Gastrocnemius medialis (tissue), 4 donors: ENCODE measurements around the gene CYTH1. TPM values are rescaled to one million over a fixed set of nuclear protein-coding genes. Genes with fewer than 3 reads are reported as not detected.

Source experiments
- ATAC-seq, 2 donors: fragments of 150-250 bp; one replicate each; pipeline ENCODE4 v1.9.1; 2016
- DNase-seq, 2 donors: peaks; one replicate each; pipeline ENCODE4 v3.0.0-alpha.2; 2019
- H3K27ac ChIP-seq, 4 donors: fragments of 200-600 bp; sonication (generic); 1 replicate in 1 of 4; 2 replicates in 3 of 4; pipeline ENCODE4 v1.5.1; 2016 to 2018; ENCODE audit warnings: mild to moderate bottlenecking in 2 of 4, moderate library complexity in 1 of 4
- H3K27me3 ChIP-seq, 3 donors: fragments of 200-600 bp; sonication (generic) in 2 of 3; 1 replicate in 1 of 3; 2 replicates in 2 of 3; pipeline versions ENCODE4 v1.5.1 to v1.6.0; 2016 to 2019; ENCODE audit warnings: mild to moderate bottlenecking in 1 of 3, moderate library complexity in 1 of 3
- H3K36me3 ChIP-seq, 2 donors: fragments of 200-600 bp; sonication (generic) in 1 of 2; one replicate each; pipeline ENCODE4 v1.5.1; 2017 to 2018
- H3K4me1 ChIP-seq, 2 donors: fragments of 200-600 bp; sonication (generic) in 1 of 2; one replicate each; pipeline ENCODE4 v1.5.1; 2016 to 2017; ENCODE audit warnings: mild to moderate bottlenecking in 2 of 2
- H3K4me3 ChIP-seq, 4 donors: fragments of 200-600 bp; sonication (generic) in 3 of 4; 1 replicate in 1 of 4; 2 replicates in 3 of 4; pipeline ENCODE4 v1.5.1; 2016 to 2019; ENCODE audit warnings: mild to moderate bottlenecking in 2 of 4
- H3K9me3 ChIP-seq, 3 donors: fragments of 200-600 bp; sonication (generic) in 2 of 3; 1 replicate in 1 of 3; 2 replicates in 2 of 3; pipeline ENCODE4 v1.5.1; 2016 to 2019
- POLR2A ChIP-seq, 2 donors: fragments of 450-650 bp; IDR thresholded peaks; one replicate each; pipeline ENCODE4 v1.6.1; 2017; ENCODE audit warnings: antibody characterized with exemption in 2 of 2, mild to moderate bottlenecking in 2 of 2, moderate library complexity in 2 of 2
- in situ Hi-C, 4 donors: fragments of 200-750 bp; cut with MboI; loops; one replicate each; pipeline versions ENCODE4 v1.15.0 to v1.8.0; 2017; ENCODE audit warnings: low sequenced_read_pairs in 4 of 4
- intact Hi-C: fragments of 100-400 bp; cut with DNase I; formaldehyde crosslinking; loops from one replicate; pipeline ENCODE4 v1.15.1; 2023; ENCODE audit warnings: low total_unique reads
- total RNA-seq, 4 donors: library from RNA; depleted of rRNA; stranded (reverse); fragments of >200 nt; gene quantifications; one replicate each; pipeline versions ENCODE4 v1.1.0 to v1.2.3, GENCODE V29; 2016
- TF ChIP-seq, protein P1 (sequence below), 5 experiments: fragments of 450-650 bp in 3 of 5; fragments of 200-600 bp in 2 of 5; sonication (generic) in 2 of 5; IDR thresholded peaks in 4 of 5; conservative IDR thresholded peaks in 1 of 5; 1 replicate in 4 of 5; 2 replicates in 1 of 5; pipeline ENCODE4 v1.5.1; 2016 to 2019; ENCODE audit warnings: antibody characterized with exemption in 5 of 5, mild to moderate bottlenecking in 3 of 5, moderate library complexity in 3 of 5

Gene CYTH1
- total RNA-seq, 4 donors from 2014 or later = 24.7 to 43.7 (median 32.4) TPM

DNA sequence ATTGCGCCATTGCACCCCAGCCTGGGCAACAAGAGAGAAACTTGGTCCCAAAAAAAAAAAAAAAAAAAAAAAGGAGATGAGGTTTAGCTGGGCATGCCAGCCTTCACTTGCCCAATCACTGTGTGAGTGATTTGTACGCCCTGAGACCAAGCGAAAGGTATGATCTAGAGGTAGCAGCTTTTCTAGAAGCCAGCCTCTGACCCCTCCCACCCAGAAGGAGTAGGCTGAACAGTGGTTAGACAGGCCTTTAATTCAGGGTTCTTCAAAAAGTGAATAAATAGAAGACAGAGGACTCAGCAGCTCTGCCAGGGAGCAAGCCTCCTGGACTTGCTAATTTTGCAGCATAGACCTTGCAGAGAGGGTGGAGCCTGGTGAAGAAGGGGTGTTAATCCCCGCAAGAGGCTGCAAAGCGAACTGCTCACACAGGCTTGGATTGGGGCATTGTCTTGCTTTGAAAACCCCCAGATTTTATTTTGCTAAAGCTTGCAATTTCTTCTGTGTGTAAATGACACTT is 7.1 kb upstream of the CYTH1 start:
- H3K4me1 ChIP-seq = peaks cover 45 to 53% of the 10 kb centered on the region in 2 donors
- intact Hi-C loops = no loop called here

DNA sequence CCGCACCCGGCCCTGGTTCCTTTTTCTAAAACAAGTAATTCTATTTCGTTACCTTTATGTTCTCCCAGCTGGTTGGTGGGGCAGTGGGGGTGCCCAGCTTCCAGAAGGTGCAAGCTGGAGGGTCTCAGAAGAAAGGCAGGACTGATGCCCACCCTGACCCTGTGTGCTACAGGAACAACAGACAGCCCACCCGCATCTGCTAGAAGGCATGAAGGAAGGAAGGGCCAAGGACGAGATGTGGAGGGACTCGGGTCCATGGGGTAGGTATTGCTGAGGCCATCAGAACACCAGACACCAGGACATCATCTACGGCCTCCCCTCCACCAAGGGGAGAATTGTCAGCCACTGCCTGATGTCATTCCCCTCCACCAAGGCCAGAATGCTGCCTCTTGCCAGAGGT is 6.4 kb upstream of the CYTH1 start:
- DNase-seq (no peak), ATAC-seq (no peak)
- in situ Hi-C loops = no loop called here
- Histone ChIP-seq H3K36me3 (no peaks in the 10 kb centered on the region), H3K27ac (peak overlapping the region in 1 of 4 donors; percentile 37), H3K9me3 (no peaks in the 10 kb centered on the region), H3K4me3 (no peak overlapping the region), H3K27me3 (no peaks in the 10 kb centered on the region), H3K4me1 (peaks cover 39 to 48% of the 10 kb centered on the region in 2 donors)
- no peak for TF ChIP-seq POLR2A (IDR thresholded peaks at IDR 0.05)
- intact Hi-C loops = no loop called here

More for the DNA sequence above, 7.1 kb upstream of the CYTH1 start:
- DNase-seq (no peak), ATAC-seq (no peak)
- H3K36me3 ChIP-seq = no peaks in the 10 kb centered on the region
- no peaks in the 10 kb centered on the region for H3K9me3 ChIP-seq
- no peaks in the 10 kb centered on the region for H3K27me3 ChIP-seq
- H3K27ac ChIP-seq = peak overlapping the region; percentile 40 to 65 (median 44)
- TF ChIP-seq, protein P1, sequence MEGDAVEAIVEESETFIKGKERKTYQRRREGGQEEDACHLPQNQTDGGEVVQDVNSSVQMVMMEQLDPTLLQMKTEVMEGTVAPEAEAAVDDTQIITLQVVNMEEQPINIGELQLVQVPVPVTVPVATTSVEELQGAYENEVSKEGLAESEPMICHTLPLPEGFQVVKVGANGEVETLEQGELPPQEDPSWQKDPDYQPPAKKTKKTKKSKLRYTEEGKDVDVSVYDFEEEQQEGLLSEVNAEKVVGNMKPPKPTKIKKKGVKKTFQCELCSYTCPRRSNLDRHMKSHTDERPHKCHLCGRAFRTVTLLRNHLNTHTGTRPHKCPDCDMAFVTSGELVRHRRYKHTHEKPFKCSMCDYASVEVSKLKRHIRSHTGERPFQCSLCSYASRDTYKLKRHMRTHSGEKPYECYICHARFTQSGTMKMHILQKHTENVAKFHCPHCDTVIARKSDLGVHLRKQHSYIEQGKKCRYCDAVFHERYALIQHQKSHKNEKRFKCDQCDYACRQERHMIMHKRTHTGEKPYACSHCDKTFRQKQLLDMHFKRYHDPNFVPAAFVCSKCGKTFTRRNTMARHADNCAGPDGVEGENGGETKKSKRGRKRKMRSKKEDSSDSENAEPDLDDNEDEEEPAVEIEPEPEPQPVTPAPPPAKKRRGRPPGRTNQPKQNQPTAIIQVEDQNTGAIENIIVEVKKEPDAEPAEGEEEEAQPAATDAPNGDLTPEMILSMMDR (IDR thresholded peaks at IDR 0.05 in 4 of 5, conservative IDR thresholded peaks at IDR 0.05 in 1 of 5) = no peak
- no peak for TF ChIP-seq POLR2A (IDR thresholded peaks at IDR 0.05)
- in situ Hi-C loops = no loop called here
- H3K4me3 ChIP-seq = no peak overlapping the region

DNA sequence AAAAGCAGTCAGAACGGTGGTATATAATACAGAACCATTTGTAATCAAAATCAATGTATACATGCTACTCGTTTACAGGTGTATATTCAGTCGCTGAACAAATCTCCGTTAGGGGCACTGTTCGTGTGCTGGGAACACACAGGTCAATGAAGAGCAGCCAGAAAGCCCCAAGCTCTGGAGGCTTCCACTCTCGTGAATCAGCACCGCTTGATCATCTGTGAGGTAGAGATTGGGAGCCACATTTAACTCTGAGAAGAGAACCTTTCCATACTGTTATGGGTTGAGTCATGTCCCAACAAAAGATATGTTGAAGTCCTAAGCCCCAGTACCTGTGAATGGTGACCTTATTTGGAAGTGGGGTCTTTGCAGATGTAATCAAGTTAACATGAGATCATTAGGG is 5.4 kb upstream of the CYTH1 start:
- peaks cover 38 to 47% of the 10 kb centered on the region in 2 donors for H3K4me1 ChIP-seq
- peak overlapping the region in 2 of 4 donors; percentile 97 to 99 for H3K27ac ChIP-seq
- DNase-seq (peak in 1 of 2 donors; percentile 2), ATAC-seq (no peak)
- H3K4me3 ChIP-seq = no peak overlapping the region
- in situ Hi-C loops = no loop called here
- no peaks in the 10 kb centered on the region for H3K36me3 ChIP-seq
- no peaks in the 10 kb centered on the region for H3K9me3 ChIP-seq
- TF ChIP-seq POLR2A (IDR thresholded peaks at IDR 0.05) = no peak
- TF ChIP-seq, protein P1 (IDR thresholded peaks at IDR 0.05 in 4 of 5, conservative IDR thresholded peaks at IDR 0.05 in 1 of 5) = no peak
- H3K27me3 ChIP-seq = no peaks in the 10 kb centered on the region
- intact Hi-C loops = no loop called here

DNA sequence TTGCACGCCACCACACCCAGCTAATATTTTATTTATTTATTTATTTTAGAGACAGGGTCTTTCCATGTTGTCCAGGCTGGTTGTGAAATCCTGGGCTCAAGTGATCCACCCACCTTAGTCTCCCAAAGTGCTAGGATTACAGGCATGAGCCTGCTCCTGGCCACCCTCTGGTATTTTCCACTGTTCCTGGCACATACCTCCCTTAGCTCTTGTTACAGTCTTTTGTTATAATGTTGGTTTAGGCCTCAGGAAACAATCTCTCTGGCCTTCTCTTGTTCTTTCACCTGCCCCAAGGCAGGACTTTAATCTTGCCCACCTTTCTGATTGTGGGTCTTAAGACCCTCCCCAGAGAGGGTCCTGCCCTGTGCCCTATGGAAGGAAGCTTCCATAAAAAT is 3.6 kb upstream of the CYTH1 start:
- Histone ChIP-seq H3K4me1 (peaks cover 27 to 35% of the 10 kb centered on the region in 2 donors), H3K4me3 (no peak overlapping the region), H3K27me3 (no peaks in the 10 kb centered on the region), H3K36me3 (no peaks in the 10 kb centered on the region), H3K9me3 (no peaks in the 10 kb centered on the region), H3K27ac (peak overlapping the region; percentile 76 to 99 (median 98))
- intact Hi-C loops (no loop called here), in situ Hi-C loops (no loop called here)
- ATAC-seq (peak; percentile 9 to 21), DNase-seq (peak in 1 of 2 donors; percentile 55)
- TF ChIP-seq POLR2A (IDR thresholded peaks at IDR 0.05) = no peak
- TF ChIP-seq, protein P1 (IDR thresholded peaks at IDR 0.05 in 4 of 5, conservative IDR thresholded peaks at IDR 0.05 in 1 of 5) = no peak

DNA sequence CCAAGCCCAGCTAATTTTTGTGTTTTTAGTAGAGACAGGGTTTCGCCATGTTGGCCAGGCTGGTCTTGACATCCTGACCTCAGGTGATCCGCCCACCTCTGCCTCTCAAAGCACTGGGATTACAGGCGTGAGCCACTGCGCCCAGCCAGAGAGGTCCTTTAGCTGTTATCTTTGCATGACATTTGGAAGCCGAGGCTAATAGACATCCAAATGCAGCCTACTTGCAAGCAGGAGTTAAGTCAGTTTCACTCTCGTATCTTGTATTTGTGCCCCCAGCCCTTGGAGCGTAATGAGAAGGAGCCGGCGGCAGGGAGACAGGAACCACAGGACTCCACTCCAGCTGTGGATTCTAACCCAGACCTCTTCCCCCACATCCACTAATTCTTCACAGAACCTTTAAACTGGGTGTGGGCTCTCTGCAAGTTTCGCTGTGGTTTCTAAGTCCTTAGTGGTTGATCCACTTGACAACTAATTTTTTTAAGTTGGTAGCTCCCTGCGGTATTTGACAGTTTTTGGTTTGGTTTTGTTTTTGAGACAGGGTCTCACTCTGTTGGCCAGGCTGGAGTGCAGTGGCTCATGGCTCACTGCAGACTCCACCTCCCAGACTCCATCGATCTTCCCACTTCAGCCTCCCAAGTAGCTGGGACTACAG is 3.1 kb upstream of the CYTH1 start:
- ATAC-seq (no peak), DNase-seq (no peak)
- in situ Hi-C loops = no loop called here
- TF ChIP-seq, protein P1 (IDR thresholded peaks at IDR 0.05 in 4 of 5, conservative IDR thresholded peaks at IDR 0.05 in 1 of 5) = no peak
- no peak for TF ChIP-seq POLR2A (IDR thresholded peaks at IDR 0.05)
- Histone ChIP-seq H3K9me3 (no peaks in the 10 kb centered on the region), H3K36me3 (no peaks in the 10 kb centered on the region), H3K27ac (peak overlapping the region; percentile 76 to 99 (median 98)), H3K4me1 (peaks cover 28 to 36% of the 10 kb centered on the region in 2 donors), H3K4me3 (no peak overlapping the region), H3K27me3 (no peaks in the 10 kb centered on the region)
- intact Hi-C loops = no loop called here
